ENCODE results near the gene PXMP2. TPM values are rescaled to one million over a fixed set of nuclear protein-coding genes. Genes with fewer than 3 reads are reported as not detected.
A peak's percentile ranks its signal among the peaks of the same experiment; 100 is the strongest.

Gene PXMP2
- total RNA-seq, 1 experiment from 2014 or later: 86.7 TPM

DNA sequence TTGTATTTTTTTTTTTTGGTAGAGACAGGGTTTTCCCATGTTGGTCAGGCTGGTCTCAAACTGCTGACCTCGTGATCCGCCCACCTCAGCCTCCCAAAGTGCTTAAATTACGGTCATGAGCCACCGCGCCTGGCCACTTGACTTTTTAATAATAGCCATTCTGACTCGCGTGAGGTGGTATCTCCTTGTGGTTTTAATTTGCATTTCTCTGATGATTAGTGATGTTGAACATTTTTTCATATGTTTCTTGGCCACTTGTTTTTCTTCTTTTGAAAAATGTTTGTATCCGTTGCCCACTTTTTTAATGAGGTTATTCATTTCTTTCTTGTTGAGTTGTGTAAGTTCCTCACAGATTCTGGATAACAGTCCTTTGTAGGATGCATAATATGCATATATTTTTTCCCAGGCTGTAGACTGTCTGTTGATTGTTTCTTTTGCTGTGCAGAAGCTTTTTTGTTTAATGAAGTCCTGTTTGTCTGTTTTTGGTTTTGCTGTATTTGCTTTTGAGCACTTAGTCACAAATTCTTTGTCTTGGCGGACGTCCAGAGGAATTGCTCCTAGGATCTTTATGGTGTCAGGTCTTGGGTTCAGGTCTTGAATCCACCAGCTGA lies 12.9 kb downstream of the PXMP2 start:
- H3K9me3 ChIP-seq (replicated peaks): no peaks in the 10 kb centered on the region
- H3K36me3 ChIP-seq: peaks cover 51% of the 10 kb centered on the region
- H3K4me1 ChIP-seq: no peaks in the 10 kb centered on the region
- no peak overlapping the region for H3K4me3 ChIP-seq
- H3K27ac ChIP-seq: no peak overlapping the region
- DNase-seq: no peak
- no peaks in the 10 kb centered on the region for H3K27me3 ChIP-seq

DNA sequence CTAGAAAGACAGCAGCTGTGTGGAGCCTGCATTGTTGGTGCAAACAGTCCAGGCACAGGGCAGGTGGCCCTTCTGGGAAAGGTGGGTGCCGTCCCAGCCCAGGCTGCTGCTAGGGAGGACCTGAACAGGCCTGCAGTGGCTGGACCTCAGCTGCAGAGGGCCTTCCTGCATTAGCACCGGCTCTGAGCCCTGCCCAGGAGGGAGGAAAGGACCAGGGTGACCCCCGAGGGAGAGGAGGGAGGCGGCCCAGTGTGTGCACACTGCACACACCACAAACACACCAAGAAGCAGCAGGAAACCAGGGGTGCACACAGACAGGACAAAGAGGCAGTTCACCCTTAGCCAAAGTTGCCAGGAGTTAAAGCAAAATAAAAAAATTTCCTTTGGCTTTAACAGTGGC lies 15.3 kb downstream of the PXMP2 start:
- Histone ChIP-seq H3K27me3 (no peaks in the 10 kb centered on the region), H3K4me3 (no peak overlapping the region), H3K36me3 (peaks cover 32% of the 10 kb centered on the region), H3K4me1 (no peaks in the 10 kb centered on the region), H3K27ac (no peak overlapping the region), H3K9me3 (replicated peaks) (no peaks in the 10 kb centered on the region)
- no peak for DNase-seq

DNA sequence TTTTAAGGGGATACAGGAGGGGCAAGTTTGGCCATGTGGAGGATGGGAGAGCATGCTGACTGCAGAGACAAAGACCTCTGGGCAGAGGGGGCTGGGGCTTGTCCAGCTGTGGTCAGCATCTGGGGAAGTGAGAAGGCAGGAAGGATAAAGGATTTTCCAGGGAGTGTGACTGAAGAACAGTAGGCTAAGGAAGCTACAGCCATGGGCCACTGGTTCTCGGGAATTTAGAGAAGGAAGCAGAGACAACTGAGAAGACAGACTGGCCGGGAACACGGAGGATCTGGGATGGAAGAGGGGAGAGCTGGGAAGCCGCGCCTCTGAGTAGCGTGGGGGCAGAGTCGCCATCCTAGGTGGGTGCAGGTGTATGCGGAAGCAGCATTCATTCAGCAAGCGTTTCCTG lies 16.3 kb downstream of the PXMP2 start:
- Histone ChIP-seq H3K27ac (no peak overlapping the region), H3K4me3 (no peak overlapping the region), H3K9me3 (replicated peaks) (no peaks in the 10 kb centered on the region), H3K27me3 (no peaks in the 10 kb centered on the region), H3K36me3 (peaks cover 26% of the 10 kb centered on the region), H3K4me1 (no peaks in the 10 kb centered on the region)
- DNase-seq: no peak

DNA sequence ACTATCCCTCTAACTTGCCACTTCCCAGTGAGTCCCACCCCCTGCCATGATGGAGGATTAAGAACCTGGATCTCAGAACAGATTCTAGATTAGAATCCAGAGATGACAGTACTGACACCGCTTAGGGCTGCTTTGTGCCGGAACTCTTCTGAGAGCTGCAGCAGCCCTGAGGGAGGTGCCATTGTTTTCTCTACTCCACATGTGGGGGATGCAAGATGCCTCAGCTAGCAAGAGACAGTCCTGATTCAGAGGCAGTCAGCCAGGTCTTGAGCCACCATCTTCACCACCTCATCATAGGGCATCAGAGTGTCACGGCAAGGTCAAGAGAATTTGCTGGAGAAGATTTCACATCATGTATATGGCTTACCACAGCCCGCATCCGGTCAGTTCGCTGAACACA lies 19.9 kb downstream of the PXMP2 start:
- Histone ChIP-seq H3K4me1 (no peaks in the 10 kb centered on the region), H3K27me3 (no peaks in the 10 kb centered on the region), H3K27ac (no peak overlapping the region), H3K36me3 (peaks cover 7% of the 10 kb centered on the region), H3K4me3 (no peak overlapping the region), H3K9me3 (replicated peaks) (no peaks in the 10 kb centered on the region)
- no peak for DNase-seq

DNA sequence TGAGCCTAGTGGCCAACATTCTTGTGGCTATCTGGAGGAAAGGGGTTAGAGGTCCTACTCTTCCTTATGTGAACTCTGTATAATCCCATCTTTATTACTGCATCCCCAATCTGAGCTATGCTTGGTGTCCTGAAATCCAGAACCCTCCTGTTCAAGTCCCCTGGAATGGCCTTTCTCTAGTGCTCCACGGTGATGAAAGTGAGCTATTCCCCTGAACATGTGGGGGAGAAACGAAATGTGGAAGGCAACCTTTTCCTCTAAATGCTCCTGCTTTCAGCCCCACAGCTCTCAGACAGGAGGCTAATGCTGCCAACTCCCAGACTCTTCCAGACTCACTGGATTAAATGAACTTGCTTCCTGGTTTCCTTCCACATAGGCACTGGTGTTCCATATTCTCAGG lies 20.8 kb downstream of the PXMP2 start:
- Histone ChIP-seq H3K27ac (no peak overlapping the region), H3K36me3 (peaks cover 8% of the 10 kb centered on the region), H3K4me1 (no peaks in the 10 kb centered on the region), H3K9me3 (replicated peaks) (no peaks in the 10 kb centered on the region), H3K4me3 (no peak overlapping the region), H3K27me3 (no peaks in the 10 kb centered on the region)
- no peak for DNase-seq

DNA sequence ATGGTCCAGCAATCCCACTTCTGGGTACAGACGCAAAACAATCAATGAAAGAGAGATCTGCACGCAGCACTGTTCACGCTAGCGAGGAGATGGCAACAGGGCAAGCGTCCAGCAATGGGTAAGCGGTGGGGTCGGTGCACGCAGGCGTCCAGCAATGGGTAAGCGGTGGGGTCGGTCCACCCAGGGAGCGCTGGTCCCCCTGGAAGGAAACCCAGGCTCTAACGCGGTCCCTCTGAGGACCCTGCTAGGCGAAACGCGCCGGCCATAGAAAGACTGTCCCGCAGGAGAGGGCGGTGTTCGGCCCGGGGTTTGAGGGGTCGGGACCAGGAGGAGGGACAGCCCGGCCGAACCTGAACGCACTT lies 22.6 kb downstream of the PXMP2 start:
- no peaks in the 10 kb centered on the region for H3K27me3 ChIP-seq
- peak overlapping the region; percentile 24; the same call in 1 of the 2 replicates for H3K27ac ChIP-seq
- H3K4me3 ChIP-seq: peak overlapping the region; percentile 65
- H3K36me3 ChIP-seq: peaks cover 23% of the 10 kb centered on the region
- no peaks in the 10 kb centered on the region for H3K9me3 ChIP-seq (replicated peaks)
- H3K4me1 ChIP-seq: no peaks in the 10 kb centered on the region
- DNase-seq: no peak

DNA sequence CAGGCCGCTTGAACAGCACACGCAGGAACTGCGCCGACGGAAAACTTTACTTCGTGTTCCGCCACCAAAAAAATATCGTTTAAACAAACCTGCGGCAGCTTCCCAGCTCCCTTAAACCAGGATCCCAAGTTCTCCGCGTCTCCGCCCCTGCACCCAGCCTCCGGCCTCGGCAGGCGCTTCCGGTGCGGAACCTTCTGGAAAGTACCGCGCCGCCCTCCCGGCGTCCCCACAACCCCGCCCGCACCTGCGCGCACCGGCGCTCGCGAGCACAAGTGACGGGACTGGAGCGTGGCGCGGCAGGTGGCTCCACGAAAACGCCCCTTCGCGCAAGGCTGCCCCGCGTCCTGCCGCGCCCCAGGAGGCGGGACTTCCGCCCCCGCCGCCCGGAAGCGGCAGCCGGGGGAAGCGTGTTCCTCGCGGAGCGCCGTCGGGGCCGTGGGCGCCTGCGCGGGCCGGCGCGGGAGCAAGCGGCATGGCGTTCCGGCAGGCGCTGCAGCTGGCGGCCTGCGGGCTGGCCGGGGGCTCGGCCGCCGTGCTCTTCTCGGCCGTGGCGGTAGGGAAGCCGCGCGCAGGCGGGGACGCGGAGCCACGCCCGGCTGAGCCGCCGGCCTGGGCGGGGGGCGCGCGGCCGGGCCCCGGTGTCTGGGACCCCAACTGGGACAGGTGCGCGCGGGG lies 23.2 kb downstream of the PXMP2 start, which contains the start of gene PGAM5:
PGAM5 (plus strand) TSS at position 438 of the 675 bp plus-strand sequence; CDS start at position 473, 35 bp downstream.
- Histone ChIP-seq H3K27me3 (no peaks in the 10 kb centered on the region), H3K27ac (peak within 1 kb of the TSS; percentile 24; the same call in 1 of the 2 replicates), H3K9me3 (replicated peaks) (no peaks in the 10 kb centered on the region), H3K36me3 (peaks cover 26% of the 10 kb centered on the region), H3K4me1 (no peaks in the 10 kb centered on the region), H3K4me3 (peak within 1 kb of the TSS; percentile 65)
- peak; percentile 70 to 79 for DNase-seq

DNA sequence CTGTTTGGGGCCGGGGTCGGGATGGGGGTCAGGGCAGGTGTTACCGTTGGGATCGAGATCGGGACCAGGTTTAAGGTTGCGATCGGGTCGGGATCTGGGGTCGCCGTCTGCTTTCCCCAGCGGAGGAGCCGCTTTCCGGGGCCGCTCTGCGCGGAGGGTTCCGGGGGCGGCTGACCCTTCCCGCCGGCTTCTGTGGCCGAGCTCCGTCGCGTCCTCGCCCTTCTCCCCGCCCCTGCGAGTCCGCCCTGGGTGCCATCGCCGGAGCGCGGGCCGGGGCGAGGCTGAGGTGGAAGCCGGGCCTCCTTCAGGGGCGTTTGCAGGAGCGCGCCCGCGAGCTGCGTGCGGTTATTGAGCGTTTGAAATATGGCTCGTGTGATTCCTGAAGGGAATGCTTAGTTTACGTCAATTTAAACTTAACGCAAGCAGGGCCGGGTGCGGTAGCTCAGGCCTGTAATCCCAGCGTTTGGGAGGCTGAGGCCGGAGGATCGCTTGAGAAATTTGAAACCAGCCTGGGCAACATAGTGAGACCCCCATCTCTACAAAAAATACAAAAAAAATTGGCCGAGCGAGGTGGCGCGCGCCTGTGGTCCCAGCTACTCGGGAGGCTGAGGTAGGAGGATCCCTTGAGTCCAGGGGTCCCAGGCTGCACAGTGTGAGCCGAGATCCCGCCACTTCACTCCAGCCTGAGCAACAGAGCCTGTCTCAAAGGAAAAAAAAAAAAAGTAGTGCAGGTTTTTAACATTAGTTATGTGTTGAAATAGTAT lies 23.9 kb downstream of the PXMP2 start:
- H3K27me3 ChIP-seq: no peaks in the 10 kb centered on the region
- no peaks in the 10 kb centered on the region for H3K9me3 ChIP-seq (replicated peaks)
- no peaks in the 10 kb centered on the region for H3K4me1 ChIP-seq
- H3K27ac ChIP-seq: peak overlapping the region; percentile 20; the same call in 1 of the 2 replicates
- H3K36me3 ChIP-seq: peaks cover 26% of the 10 kb centered on the region
- peak overlapping the region; percentile 65 for H3K4me3 ChIP-seq
- peak; percentile 22 to 31 for DNase-seq

DNA sequence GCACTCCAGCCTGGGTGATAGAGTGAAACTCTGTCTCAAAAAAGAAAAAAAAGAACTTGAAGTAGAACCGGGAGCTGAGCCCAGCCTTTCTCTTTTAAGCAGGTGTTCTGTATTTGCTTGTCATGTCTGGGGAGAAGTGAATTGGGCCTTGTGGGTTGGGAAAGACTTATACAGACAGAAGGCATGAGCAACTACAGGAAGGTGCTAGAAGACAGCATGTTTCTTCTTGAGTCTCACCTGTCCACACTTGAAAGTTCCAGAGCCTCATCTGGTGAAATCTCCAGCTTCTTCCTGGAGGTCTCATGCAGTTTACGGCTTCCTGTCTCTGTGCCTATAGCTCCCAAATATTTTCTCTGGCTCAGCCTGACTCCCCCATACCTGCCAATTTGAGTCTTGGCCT lies 25.7 kb downstream of the PXMP2 start:
- H3K36me3 ChIP-seq: peaks cover 38% of the 10 kb centered on the region
- no peak overlapping the region for H3K27ac ChIP-seq
- peaks cover 3% of the 10 kb centered on the region; the same call in 1 of the 2 replicates for H3K9me3 ChIP-seq (replicated peaks)
- no peaks in the 10 kb centered on the region for H3K4me1 ChIP-seq
- no peaks in the 10 kb centered on the region for H3K27me3 ChIP-seq
- no peak for DNase-seq
- no peak overlapping the region for H3K4me3 ChIP-seq

DNA sequence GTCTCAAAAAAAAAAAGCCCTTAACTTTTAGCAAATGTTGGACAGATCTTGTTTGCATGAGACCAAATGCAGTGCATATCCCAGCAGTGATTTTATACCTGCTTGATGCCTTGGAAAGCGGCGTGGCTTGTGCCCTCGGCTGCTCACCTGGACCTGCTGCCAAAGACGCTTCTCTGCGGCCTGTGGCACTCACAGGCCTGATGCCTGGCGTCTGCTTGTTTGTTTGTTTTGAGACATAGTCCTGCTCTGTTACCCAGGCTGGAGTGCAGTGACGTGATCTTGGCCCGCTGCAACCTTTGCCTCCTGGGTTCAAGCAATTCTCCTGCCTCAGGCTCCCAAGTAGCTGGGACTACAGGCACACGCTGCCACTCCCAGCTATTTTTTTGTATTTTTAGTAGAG lies 28.5 kb downstream of the PXMP2 start:
- Histone ChIP-seq H3K4me3 (no peak overlapping the region), H3K9me3 (replicated peaks) (peaks cover 3% of the 10 kb centered on the region; the same call in 1 of the 2 replicates), H3K4me1 (no peaks in the 10 kb centered on the region), H3K27me3 (no peaks in the 10 kb centered on the region), H3K36me3 (peaks cover 58% of the 10 kb centered on the region), H3K27ac (no peak overlapping the region)
- no peak for DNase-seq

DNA sequence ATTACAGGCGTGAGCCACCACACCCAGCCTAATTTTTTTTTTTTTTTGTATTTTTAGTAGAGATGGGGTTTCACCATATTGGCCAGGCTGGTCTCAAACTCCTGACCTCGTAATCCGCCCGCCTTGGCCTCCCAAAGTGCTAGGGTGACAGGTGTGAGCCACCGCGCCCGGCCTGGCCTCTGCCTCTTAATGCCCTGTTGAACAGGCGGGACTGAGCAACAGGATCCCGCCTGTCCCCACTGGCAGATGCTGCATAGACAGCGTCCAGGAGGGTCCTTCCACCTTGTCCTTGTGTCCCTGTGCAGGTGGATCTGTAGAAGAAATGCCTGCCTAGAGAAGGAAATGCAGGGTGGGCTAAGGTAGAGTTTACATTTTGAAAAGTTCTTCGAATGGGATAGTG lies 29.0 kb downstream of the PXMP2 start:
- H3K4me3 ChIP-seq: no peak overlapping the region
- peaks cover 3% of the 10 kb centered on the region; the same call in 1 of the 2 replicates for H3K9me3 ChIP-seq (replicated peaks)
- H3K27ac ChIP-seq: no peak overlapping the region
- no peaks in the 10 kb centered on the region for H3K4me1 ChIP-seq
- H3K27me3 ChIP-seq: no peaks in the 10 kb centered on the region
- DNase-seq: no peak
- H3K36me3 ChIP-seq: peaks cover 63% of the 10 kb centered on the region

DNA sequence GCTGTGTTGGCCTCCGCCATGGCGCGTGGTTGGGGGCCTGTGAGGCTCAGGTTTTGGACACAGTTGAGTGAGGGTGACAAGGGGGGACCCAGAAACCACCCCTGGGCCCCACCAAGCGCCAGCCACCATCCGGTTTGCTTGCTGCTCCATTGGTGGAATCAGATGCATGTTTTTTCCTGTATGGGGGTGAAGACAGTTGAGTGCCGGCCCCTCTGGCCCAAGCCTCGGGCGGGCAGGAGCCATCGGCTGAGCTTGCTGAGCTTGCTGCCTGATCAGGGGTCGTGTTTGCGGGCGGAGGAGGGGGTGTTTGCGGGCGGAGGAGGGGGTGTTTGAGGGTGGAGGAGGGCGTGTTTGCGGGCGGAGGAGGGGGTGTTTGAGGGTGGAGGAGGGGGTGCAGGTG lies 29.6 kb downstream of the PXMP2 start:
- DNase-seq: no peak
- H3K27me3 ChIP-seq: no peaks in the 10 kb centered on the region
- no peak overlapping the region for H3K4me3 ChIP-seq
- no peaks in the 10 kb centered on the region for H3K4me1 ChIP-seq
- H3K36me3 ChIP-seq: peaks cover 69% of the 10 kb centered on the region
- H3K27ac ChIP-seq: no peak overlapping the region
- H3K9me3 ChIP-seq (replicated peaks): peaks cover 3% of the 10 kb centered on the region; the same call in 1 of the 2 replicates

DNA sequence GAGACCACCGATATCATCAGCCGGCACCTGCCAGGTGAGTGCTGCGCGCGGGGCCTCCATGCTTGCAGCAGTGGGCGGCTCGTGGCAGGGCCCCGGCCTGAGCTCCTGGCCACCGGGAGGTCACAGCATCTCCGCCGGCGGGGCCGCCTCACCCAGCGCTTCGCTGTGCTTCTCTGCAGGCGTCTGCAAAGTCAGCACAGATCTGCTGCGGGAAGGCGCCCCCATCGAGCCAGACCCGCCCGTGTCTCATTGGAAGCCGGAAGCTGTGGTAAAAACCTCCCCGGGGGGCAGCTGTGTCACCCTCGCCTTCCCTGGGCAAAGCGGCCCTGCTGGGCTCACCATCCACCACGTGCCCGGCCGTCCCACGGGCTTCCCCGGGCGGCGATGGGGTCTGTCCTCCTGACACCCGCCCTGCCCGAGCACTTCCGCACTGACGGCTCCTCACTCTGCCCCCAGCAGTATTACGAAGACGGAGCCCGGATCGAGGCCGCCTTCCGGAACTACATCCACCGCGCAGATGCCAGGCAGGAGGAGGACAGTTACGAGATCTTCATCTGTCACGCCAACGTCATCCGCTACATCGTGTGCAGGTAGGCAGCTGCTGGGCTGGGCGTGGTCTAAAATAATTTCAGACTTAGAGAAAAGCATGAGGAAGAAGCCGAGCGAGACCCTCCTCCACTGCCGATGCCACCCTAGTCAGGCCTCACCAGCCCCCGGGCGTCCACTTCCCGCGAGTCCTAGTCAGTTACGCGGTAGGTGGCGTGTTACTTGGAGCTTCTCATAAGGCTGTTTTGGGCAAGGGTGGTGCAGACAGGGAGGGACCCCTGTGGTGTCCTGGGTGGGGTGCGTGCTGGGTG lies 30.4 kb downstream of the PXMP2 start:
- Histone ChIP-seq H3K9me3 (replicated peaks) (peaks cover 3% of the 10 kb centered on the region; the same call in 1 of the 2 replicates), H3K27ac (no peak overlapping the region), H3K4me1 (no peaks in the 10 kb centered on the region), H3K27me3 (no peaks in the 10 kb centered on the region), H3K4me3 (no peak overlapping the region), H3K36me3 (peaks cover 75% of the 10 kb centered on the region)
- no peak for DNase-seq

DNA sequence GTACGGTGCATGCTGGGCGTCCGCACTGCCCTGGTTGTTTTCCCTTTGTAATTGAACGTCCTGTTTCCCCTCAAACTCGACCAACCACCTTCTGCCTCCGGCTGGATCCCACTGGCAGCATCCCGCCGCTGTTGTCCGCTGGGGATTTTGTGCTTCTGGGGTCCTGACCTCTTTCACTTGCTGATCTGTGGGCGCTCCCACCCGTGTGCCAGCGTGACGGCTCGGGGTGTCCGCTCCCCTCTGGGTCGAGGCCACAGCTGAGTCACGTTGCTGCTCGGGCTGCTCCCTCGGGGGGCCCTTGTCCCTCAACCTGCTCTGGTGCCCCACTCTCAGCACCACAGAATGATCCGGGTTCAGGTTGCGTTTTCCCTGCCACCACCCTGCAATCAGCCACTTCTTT lies 31.3 kb downstream of the PXMP2 start:
- Histone ChIP-seq H3K4me1 (no peaks in the 10 kb centered on the region), H3K27ac (no peak overlapping the region), H3K36me3 (peaks cover 78% of the 10 kb centered on the region), H3K4me3 (no peak overlapping the region), H3K27me3 (no peaks in the 10 kb centered on the region), H3K9me3 (replicated peaks) (peaks cover 3% of the 10 kb centered on the region; the same call in 1 of the 2 replicates)
- no peak for DNase-seq

Data from SJCRH30 (cell line).